PFSK-1 (cell line): Measurements from ENCODE around the gene ARHGEF3.

Source experiments
- SIN3A ChIP-seq: IDR thresholded peaks from 2 replicates; pipeline ENCODE4 v1.6.1; 2012; ENCODE audit warnings: mild to moderate bottlenecking, low read length, moderate library complexity, borderline replicate concordance; ENCODE audit not compliant: insufficient read depth
- TAF1 ChIP-seq: IDR thresholded peaks from 2 replicates; pipeline ENCODE4 v1.6.1; 2012; ENCODE audit warnings: low read length, control low read depth, borderline replicate concordance; ENCODE audit not compliant: insufficient read depth
- TF ChIP-seq, protein P1 (sequence below), 2 experiments: IDR thresholded peaks; 2 replicates each; pipeline versions ENCODE4 v1.6.1 to v1.8.0; 2011 to 2012; ENCODE audit warnings: low read depth in 2 of 2, low read length in 2 of 2, control low read depth in 1 of 2, inconsistent platforms in 1 of 2, mild to moderate bottlenecking in 1 of 2, moderate library complexity in 1 of 2; ENCODE audit not compliant: insufficient read depth in 1 of 2

DNA sequence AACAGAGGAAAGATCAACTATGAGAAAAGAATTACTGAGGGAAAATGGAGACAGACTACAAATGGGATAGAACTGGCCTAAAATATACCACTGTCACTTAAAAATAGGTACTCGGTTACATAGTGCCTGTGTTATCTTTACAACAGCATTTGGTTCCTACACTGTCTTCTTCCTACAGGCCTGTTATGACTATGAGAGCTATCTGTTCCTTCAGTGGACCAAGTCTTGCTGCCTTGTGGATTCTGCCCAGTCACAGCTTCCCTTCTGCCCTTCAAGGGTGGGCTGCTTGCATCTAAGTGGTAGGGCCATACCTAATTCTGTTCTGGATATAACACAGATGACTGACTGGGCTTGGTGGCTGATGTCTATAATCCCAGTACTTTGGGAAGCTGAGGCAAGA, 13.8 kb upstream of the ARHGEF3 start:
- TF ChIP-seq, protein P1, sequence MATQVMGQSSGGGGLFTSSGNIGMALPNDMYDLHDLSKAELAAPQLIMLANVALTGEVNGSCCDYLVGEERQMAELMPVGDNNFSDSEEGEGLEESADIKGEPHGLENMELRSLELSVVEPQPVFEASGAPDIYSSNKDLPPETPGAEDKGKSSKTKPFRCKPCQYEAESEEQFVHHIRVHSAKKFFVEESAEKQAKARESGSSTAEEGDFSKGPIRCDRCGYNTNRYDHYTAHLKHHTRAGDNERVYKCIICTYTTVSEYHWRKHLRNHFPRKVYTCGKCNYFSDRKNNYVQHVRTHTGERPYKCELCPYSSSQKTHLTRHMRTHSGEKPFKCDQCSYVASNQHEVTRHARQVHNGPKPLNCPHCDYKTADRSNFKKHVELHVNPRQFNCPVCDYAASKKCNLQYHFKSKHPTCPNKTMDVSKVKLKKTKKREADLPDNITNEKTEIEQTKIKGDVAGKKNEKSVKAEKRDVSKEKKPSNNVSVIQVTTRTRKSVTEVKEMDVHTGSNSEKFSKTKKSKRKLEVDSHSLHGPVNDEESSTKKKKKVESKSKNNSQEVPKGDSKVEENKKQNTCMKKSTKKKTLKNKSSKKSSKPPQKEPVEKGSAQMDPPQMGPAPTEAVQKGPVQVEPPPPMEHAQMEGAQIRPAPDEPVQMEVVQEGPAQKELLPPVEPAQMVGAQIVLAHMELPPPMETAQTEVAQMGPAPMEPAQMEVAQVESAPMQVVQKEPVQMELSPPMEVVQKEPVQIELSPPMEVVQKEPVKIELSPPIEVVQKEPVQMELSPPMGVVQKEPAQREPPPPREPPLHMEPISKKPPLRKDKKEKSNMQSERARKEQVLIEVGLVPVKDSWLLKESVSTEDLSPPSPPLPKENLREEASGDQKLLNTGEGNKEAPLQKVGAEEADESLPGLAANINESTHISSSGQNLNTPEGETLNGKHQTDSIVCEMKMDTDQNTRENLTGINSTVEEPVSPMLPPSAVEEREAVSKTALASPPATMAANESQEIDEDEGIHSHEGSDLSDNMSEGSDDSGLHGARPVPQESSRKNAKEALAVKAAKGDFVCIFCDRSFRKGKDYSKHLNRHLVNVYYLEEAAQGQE (IDR thresholded peaks at IDR 0.05; ENCODE audit: insufficient read depth in 1 of 2, low read depth in 2 of 2, low read length in 2 of 2): no peak
- TF ChIP-seq TAF1: no peak
- TF ChIP-seq SIN3A: no peak
